SK-N-SH (cell line): ENCODE measurements around the gene ZNF90.

ENCODE experiments used
- EZH2phosphoT487 ChIP-seq: fragments of 200-600 bp; sonication (generic); IDR thresholded peaks from 2 replicates; pipeline ENCODE4 v1.6.1; 2017; ENCODE audit warnings: low read depth, mixed run types, mild to moderate bottlenecking, antibody characterized with exemption, moderate library complexity, borderline replicate concordance
- RCOR1 ChIP-seq: fragments of 150-350 bp; IDR thresholded peaks from 2 replicates; pipeline ENCODE4 v1.6.1; 2017; ENCODE audit warnings: antibody characterized with exemption, low read length
- SMC3 ChIP-seq: IDR thresholded peaks from 2 replicates; pipeline ENCODE4 v1.6.1; 2012; ENCODE audit warnings: low read depth, low read length, improper control_type of control experiment
- YY1 ChIP-seq: IDR thresholded peaks from 2 replicates; pipeline ENCODE4 v1.4.0; 2012; ENCODE audit warnings: low read depth, mild to moderate bottlenecking
- TF ChIP-seq, protein P1 (sequence below): fragments of 200-600 bp; sonication (generic); IDR thresholded peaks from 2 replicates; pipeline ENCODE4 v1.6.1; 2017; ENCODE audit warnings: antibody characterized with exemption, mild to moderate bottlenecking, moderate library complexity
- TF ChIP-seq, protein P2 (sequence below): IDR thresholded peaks from 2 replicates; pipeline ENCODE4 v1.4.0; 2012; ENCODE audit warnings: low read depth
- TF ChIP-seq, protein P3 (sequence below): IDR thresholded peaks from 2 replicates; pipeline ENCODE4 v1.6.1; 2012; ENCODE audit warnings: mild to moderate bottlenecking, low read depth, low read length, moderate library complexity
- TF ChIP-seq, protein P4 (sequence below): fragments of 150-350 bp; IDR thresholded peaks from 2 replicates; pipeline ENCODE4 v1.6.1; 2017; ENCODE audit warnings: antibody characterized with exemption, low read length, low read depth, borderline replicate concordance

DNA sequence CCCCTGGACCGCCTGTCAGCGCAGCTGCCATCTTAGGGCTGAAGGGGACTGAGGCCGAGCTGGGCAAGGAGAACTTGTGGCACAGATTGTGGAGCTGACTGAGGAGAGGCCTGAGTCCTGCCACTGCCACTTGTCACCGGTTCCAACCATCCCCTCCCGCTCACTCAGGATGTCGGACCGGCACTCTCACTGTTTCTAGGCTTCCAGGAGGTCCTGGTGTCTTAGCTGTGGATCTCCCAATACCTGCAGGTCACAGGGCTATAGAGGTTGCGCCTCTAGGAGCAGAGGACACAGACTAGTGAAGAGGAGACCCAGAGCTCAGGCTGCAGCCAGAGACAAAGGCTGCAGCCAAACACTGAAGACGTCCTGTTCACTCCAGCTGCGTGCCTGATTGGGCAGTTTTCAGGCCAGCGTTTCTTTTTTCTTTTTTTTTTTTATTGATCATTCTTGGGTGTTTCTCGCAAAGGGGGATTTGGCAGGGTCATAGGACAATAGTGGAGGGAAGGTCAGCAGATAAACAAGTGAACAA, 73.9 kb downstream of the ZNF90 start:
- TF ChIP-seq, protein P1, sequence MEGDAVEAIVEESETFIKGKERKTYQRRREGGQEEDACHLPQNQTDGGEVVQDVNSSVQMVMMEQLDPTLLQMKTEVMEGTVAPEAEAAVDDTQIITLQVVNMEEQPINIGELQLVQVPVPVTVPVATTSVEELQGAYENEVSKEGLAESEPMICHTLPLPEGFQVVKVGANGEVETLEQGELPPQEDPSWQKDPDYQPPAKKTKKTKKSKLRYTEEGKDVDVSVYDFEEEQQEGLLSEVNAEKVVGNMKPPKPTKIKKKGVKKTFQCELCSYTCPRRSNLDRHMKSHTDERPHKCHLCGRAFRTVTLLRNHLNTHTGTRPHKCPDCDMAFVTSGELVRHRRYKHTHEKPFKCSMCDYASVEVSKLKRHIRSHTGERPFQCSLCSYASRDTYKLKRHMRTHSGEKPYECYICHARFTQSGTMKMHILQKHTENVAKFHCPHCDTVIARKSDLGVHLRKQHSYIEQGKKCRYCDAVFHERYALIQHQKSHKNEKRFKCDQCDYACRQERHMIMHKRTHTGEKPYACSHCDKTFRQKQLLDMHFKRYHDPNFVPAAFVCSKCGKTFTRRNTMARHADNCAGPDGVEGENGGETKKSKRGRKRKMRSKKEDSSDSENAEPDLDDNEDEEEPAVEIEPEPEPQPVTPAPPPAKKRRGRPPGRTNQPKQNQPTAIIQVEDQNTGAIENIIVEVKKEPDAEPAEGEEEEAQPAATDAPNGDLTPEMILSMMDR = no peak
- TF ChIP-seq, protein P2, sequence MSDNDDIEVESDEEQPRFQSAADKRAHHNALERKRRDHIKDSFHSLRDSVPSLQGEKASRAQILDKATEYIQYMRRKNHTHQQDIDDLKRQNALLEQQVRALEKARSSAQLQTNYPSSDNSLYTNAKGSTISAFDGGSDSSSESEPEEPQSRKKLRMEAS = no peak
- TF ChIP-seq SMC3 = no peak
- TF ChIP-seq, protein P3, sequence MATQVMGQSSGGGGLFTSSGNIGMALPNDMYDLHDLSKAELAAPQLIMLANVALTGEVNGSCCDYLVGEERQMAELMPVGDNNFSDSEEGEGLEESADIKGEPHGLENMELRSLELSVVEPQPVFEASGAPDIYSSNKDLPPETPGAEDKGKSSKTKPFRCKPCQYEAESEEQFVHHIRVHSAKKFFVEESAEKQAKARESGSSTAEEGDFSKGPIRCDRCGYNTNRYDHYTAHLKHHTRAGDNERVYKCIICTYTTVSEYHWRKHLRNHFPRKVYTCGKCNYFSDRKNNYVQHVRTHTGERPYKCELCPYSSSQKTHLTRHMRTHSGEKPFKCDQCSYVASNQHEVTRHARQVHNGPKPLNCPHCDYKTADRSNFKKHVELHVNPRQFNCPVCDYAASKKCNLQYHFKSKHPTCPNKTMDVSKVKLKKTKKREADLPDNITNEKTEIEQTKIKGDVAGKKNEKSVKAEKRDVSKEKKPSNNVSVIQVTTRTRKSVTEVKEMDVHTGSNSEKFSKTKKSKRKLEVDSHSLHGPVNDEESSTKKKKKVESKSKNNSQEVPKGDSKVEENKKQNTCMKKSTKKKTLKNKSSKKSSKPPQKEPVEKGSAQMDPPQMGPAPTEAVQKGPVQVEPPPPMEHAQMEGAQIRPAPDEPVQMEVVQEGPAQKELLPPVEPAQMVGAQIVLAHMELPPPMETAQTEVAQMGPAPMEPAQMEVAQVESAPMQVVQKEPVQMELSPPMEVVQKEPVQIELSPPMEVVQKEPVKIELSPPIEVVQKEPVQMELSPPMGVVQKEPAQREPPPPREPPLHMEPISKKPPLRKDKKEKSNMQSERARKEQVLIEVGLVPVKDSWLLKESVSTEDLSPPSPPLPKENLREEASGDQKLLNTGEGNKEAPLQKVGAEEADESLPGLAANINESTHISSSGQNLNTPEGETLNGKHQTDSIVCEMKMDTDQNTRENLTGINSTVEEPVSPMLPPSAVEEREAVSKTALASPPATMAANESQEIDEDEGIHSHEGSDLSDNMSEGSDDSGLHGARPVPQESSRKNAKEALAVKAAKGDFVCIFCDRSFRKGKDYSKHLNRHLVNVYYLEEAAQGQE = no peak
- TF ChIP-seq, protein P4, sequence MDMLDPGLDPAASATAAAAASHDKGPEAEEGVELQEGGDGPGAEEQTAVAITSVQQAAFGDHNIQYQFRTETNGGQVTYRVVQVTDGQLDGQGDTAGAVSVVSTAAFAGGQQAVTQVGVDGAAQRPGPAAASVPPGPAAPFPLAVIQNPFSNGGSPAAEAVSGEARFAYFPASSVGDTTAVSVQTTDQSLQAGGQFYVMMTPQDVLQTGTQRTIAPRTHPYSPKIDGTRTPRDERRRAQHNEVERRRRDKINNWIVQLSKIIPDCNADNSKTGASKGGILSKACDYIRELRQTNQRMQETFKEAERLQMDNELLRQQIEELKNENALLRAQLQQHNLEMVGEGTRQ = no peak
- TF ChIP-seq EZH2phosphoT487 = no peak
- no peak for TF ChIP-seq YY1
- TF ChIP-seq RCOR1 = no peak
